ENCODE data around the gene INPP5J. TPM values are rescaled to one million over a fixed set of nuclear protein-coding genes. Genes with fewer than 3 reads are reported as not detected.

Gene INPP5J
- total RNA-seq, 3 donors from 2014 or later (not counting 1 experiment from before 2014, with no cell fraction given), result not detected

GRCh38 chr22:31130873-31131272 is 8.1 kb downstream of the INPP5J start:
- Histone ChIP-seq H3K4me1 (ENCODE audit: control insufficient read depth, insufficient read depth, low read length) (no peaks in the 10 kb centered on the region), H3K27me3 (ENCODE audit: control insufficient read depth, insufficient read depth, low read length) (no peaks in the 10 kb centered on the region), H3K36me3 (ENCODE audit: control insufficient read depth, insufficient read depth, low read length) (no peaks in the 10 kb centered on the region), H3K9me3 (ENCODE audit: control insufficient read depth, insufficient read depth, low read length) (no peaks in the 10 kb centered on the region), H3K27ac (ENCODE audit: low read length) (no peak overlapping the region), H3K4me3 (ENCODE audit: low read length) (no peak overlapping the region)
- WGBS (ENCODE audit: insufficient coverage), result 90% methylated on average over 2 of the region's 2 CpGs
- TF ChIP-seq CTCF (IDR thresholded peaks at IDR 0.05), result no peak
- DNase-seq (no peak), ATAC-seq (no peak)
- no peaks in the 10 kb centered on the region for H3K4me1 Mint-ChIP-seq
- no peaks in the 10 kb centered on the region for H3K9me3 Mint-ChIP-seq
- H3K36me3 Mint-ChIP-seq, result no peaks in the 10 kb centered on the region
- H3K27ac Mint-ChIP-seq, result no peak overlapping the region
- intact Hi-C loops (cut with micrococcal nuclease), result no loop called here
- no peak overlapping the region for H3K4me3 Mint-ChIP-seq
- H3K27me3 Mint-ChIP-seq (ENCODE audit: low read depth in 2 of 2), result no peaks in the 10 kb centered on the region

GRCh38 chr22:31133911-31134310 is 11.1 kb downstream of the INPP5J start:
- Mint-ChIP-seq H3K27me3 (ENCODE audit: low read depth in 2 of 2) (no peaks in the 10 kb centered on the region), H3K36me3 (no peaks in the 10 kb centered on the region), H3K4me1 (no peaks in the 10 kb centered on the region), H3K4me3 (no peak overlapping the region), H3K9me3 (no peaks in the 10 kb centered on the region), H3K27ac (no peak overlapping the region)
- Histone ChIP-seq H3K4me1 (ENCODE audit: control insufficient read depth, insufficient read depth, low read length) (no peaks in the 10 kb centered on the region), H3K36me3 (ENCODE audit: control insufficient read depth, insufficient read depth, low read length) (no peaks in the 10 kb centered on the region), H3K4me3 (ENCODE audit: low read length) (no peak overlapping the region), H3K27me3 (ENCODE audit: control insufficient read depth, insufficient read depth, low read length) (no peaks in the 10 kb centered on the region), H3K27ac (ENCODE audit: low read length) (no peak overlapping the region), H3K9me3 (ENCODE audit: control insufficient read depth, insufficient read depth, low read length) (no peaks in the 10 kb centered on the region)
- 92% methylated on average over 19 of the region's 19 CpGs for WGBS (ENCODE audit: insufficient coverage)
- no peak for TF ChIP-seq CTCF (IDR thresholded peaks at IDR 0.05)
- DNase-seq (no peak), ATAC-seq (no peak)
- intact Hi-C loops (cut with micrococcal nuclease), result no loop called here

- intact Hi-C loops (cut with micrococcal nuclease), result no loop called here
- no peak for TF ChIP-seq CTCF (IDR thresholded peaks at IDR 0.05)
- no peak overlapping the region for H3K27ac Mint-ChIP-seq
- Histone ChIP-seq H3K4me3 (ENCODE audit: low read length) (no peak overlapping the region), H3K27ac (ENCODE audit: low read length) (no peak overlapping the region), H3K36me3 (ENCODE audit: control insufficient read depth, insufficient read depth, low read length) (no peaks in the 10 kb centered on the region), H3K4me1 (ENCODE audit: control insufficient read depth, insufficient read depth, low read length) (no peaks in the 10 kb centered on the region), H3K27me3 (ENCODE audit: control insufficient read depth, insufficient read depth, low read length) (no peaks in the 10 kb centered on the region), H3K9me3 (ENCODE audit: control insufficient read depth, insufficient read depth, low read length) (no peaks in the 10 kb centered on the region)
- ATAC-seq (no peak), DNase-seq (no peak)
- WGBS (ENCODE audit: insufficient coverage), result 100% methylated on average over 1 of the region's 4 CpGs
- H3K36me3 Mint-ChIP-seq, result no peaks in the 10 kb centered on the region
- H3K4me1 Mint-ChIP-seq, result no peaks in the 10 kb centered on the region
- H3K27me3 Mint-ChIP-seq (ENCODE audit: low read depth in 2 of 2), result no peaks in the 10 kb centered on the region
- no peak overlapping the region for H3K4me3 Mint-ChIP-seq
- no peaks in the 10 kb centered on the region for H3K9me3 Mint-ChIP-seq
Measured at GRCh38 chr22:31134688-31135087, 11.9 kb downstream of the INPP5J start.

GRCh38 chr22:31135706-31136105 is 12.9 kb downstream of the INPP5J start:
- no peak overlapping the region for H3K4me3 ChIP-seq (ENCODE audit: low read length)
- Mint-ChIP-seq H3K4me1 (no peaks in the 10 kb centered on the region), H3K4me3 (no peak overlapping the region), H3K27ac (no peak overlapping the region), H3K27me3 (ENCODE audit: low read depth in 2 of 2) (peaks cover 0 to 2% of the 10 kb centered on the region in 2 donors), H3K9me3 (no peaks in the 10 kb centered on the region), H3K36me3 (no peaks in the 10 kb centered on the region)
- intact Hi-C loops (cut with micrococcal nuclease), result no loop called here
- no peaks in the 10 kb centered on the region for H3K36me3 ChIP-seq (ENCODE audit: control insufficient read depth, insufficient read depth, low read length)
- no peak for TF ChIP-seq CTCF (IDR thresholded peaks at IDR 0.05)
- H3K9me3 ChIP-seq (ENCODE audit: control insufficient read depth, insufficient read depth, low read length), result no peaks in the 10 kb centered on the region
- 93% methylated on average over 6 of the region's 6 CpGs for WGBS (ENCODE audit: insufficient coverage)
- ATAC-seq (no peak), DNase-seq (no peak)
- H3K27ac ChIP-seq (ENCODE audit: low read length), result no peak overlapping the region
- H3K27me3 ChIP-seq (ENCODE audit: control insufficient read depth, insufficient read depth, low read length), result no peaks in the 10 kb centered on the region
- H3K4me1 ChIP-seq (ENCODE audit: control insufficient read depth, insufficient read depth, low read length), result no peaks in the 10 kb centered on the region
